GM19099 (cell line): ENCODE results near the gene RIPK4.

Experiments
- POLR2A ChIP-seq: IDR thresholded peaks from 3 replicates; pipeline ENCODE4 v1.6.1; 2011; ENCODE audit warnings: low read depth; ENCODE audit not compliant: insufficient read length; ENCODE audit errors: extremely low read depth

The RIPK4 gene

GRCh38 chr21:41712730-41713129 is 54.1 kb downstream of the RIPK4 start:
- TF ChIP-seq POLR2A, result no peak

GRCh38 chr21:41712201-41712600 is 54.7 kb downstream of the RIPK4 start:
- no peak for TF ChIP-seq POLR2A

- TF ChIP-seq POLR2A, result no peak
Measured at GRCh38 chr21:41711416-41712007, 55.3 kb downstream of the RIPK4 start.

GRCh38 chr21:41710823-41711160 is 56.1 kb downstream of the RIPK4 start:
- TF ChIP-seq POLR2A, result no peak

- TF ChIP-seq POLR2A, result no peak
Measured at GRCh38 chr21:41709965-41710822, 56.7 kb downstream of the RIPK4 start.

- TF ChIP-seq POLR2A, result no peak
Measured at GRCh38 chr21:41709166-41709565, 57.7 kb downstream of the RIPK4 start.

- no peak for TF ChIP-seq POLR2A
Measured at GRCh38 chr21:41707960-41708330, 58.9 kb downstream of the RIPK4 start.

- TF ChIP-seq POLR2A, result no peak
Measured at GRCh38 chr21:41707231-41707959, 59.5 kb downstream of the RIPK4 start.

- TF ChIP-seq POLR2A, result no peak
Measured at GRCh38 chr21:41706678-41707077, 60.2 kb downstream of the RIPK4 start.

GRCh38 chr21:41706263-41706639 is 60.6 kb downstream of the RIPK4 start:
- TF ChIP-seq POLR2A, result no peak

GRCh38 chr21:41705546-41706262 is 61.1 kb downstream of the RIPK4 start:
- TF ChIP-seq POLR2A, result no peak

GRCh38 chr21:41703857-41704501 is 62.9 kb downstream of the RIPK4 start:
- TF ChIP-seq POLR2A, result no peak

GRCh38 chr21:41701749-41702148 is 65.1 kb downstream of the RIPK4 start:
- TF ChIP-seq POLR2A, result no peak

GRCh38 chr21:41699311-41699710 is 67.5 kb downstream of the RIPK4 start:
- no peak for TF ChIP-seq POLR2A

- TF ChIP-seq POLR2A, result no peak
Measured at GRCh38 chr21:41698071-41698470, 68.8 kb downstream of the RIPK4 start.

- TF ChIP-seq POLR2A, result no peak
Measured at GRCh38 chr21:41695513-41695912, 71.3 kb downstream of the RIPK4 start.

- TF ChIP-seq POLR2A, result no peak
Measured at GRCh38 chr21:41692185-41692565, 74.7 kb downstream of the RIPK4 start.
